ENCODE data around the gene PRDX2. TPM values are rescaled to one million over a fixed set of nuclear protein-coding genes. Genes with fewer than 3 reads are reported as not detected.

Gene PRDX2
- total and polyA plus RNA-seq, 2 donors (not counting 3 experiments of a cell fraction or from before 2014, with no cell fraction given): 247 to 492 TPM

DNA sequence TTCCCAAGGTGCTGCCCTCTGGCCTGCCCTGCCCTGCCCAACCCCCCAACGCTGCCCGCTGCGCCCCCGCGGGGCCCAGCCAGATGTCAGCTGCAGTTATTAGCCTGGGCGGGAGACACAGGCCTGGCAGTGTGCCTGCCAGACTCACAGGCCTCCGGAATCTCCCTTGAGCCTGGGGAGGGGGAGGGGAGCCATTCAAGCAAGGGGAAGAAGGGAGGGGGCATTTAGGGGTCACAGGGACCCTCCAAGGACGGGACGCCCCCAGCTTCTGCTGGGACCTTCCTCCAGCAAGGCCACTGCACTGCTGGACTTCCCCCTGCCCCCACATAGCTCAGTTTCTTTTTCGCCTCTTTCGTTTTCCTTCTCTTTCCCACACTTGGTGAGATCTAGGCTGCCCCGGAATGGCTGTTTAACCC is 12.9 kb downstream of the PRDX2 start:
- peak; percentile 82 for DNase-seq (ENCODE audit: low read depth, low spot score)
- intact Hi-C loops (cut with micrococcal nuclease): loop anchor here (10.0 kb wide), 1 partner anchor 146 kb away; the partner anchor contains the start of genes CALR and FARSA

More for the DNA sequence above, 12.9 kb downstream of the PRDX2 start:
- dilution Hi-C loops (cut with MboI; ENCODE audit: extremely low pct_ligation_motif_present, low sequenced_read_pairs): no loop called here
- H3K27ac ChIP-seq (ENCODE audit: insufficient read depth, low read depth, low read length): peak overlapping the region; percentile 65
- no peak overlapping the region for H3K4me3 ChIP-seq (replicated peaks in 1 of 3; ENCODE audit: insufficient read depth in 1 of 3, low read depth in 1 of 3, low read length in 3 of 3)
- POLR2A ChIA-PET: interaction anchor here (1.1 to 1.4 kb wide), 2 partner anchors 11 to 28 kb away, joined by 3 to 4 read pairs; no protein-coding TSS in a partner anchor
- no peaks in the 10 kb centered on the region for H3K9me1 ChIP-seq (replicated peaks; ENCODE audit: control insufficient read depth, extremely low read depth, insufficient read depth, low read length)
- peak overlapping the region; percentile 12 for H2AFZ ChIP-seq (ENCODE audit: low read depth, low read length)
- no peaks in the 10 kb centered on the region for H3K27me3 ChIP-seq (ENCODE audit: control insufficient read depth in 2 of 2, insufficient read depth in 2 of 2, low read length in 2 of 2)
- H3K9ac ChIP-seq (replicated peaks; ENCODE audit: extremely low read depth, insufficient read depth, low read length): peak overlapping the region; percentile 66
- FAIRE-seq: peak; percentile 38
- no peaks in the 10 kb centered on the region for H3K36me3 ChIP-seq (ENCODE audit: control insufficient read depth in 2 of 2, extremely low read depth in 1 of 2, insufficient read depth in 2 of 2, low read length in 2 of 2)
- H3K9me3 ChIP-seq (replicated peaks; ENCODE audit: control insufficient read depth, insufficient read depth, low read length): no peaks in the 10 kb centered on the region
- TF ChIP-seq, protein P1, sequence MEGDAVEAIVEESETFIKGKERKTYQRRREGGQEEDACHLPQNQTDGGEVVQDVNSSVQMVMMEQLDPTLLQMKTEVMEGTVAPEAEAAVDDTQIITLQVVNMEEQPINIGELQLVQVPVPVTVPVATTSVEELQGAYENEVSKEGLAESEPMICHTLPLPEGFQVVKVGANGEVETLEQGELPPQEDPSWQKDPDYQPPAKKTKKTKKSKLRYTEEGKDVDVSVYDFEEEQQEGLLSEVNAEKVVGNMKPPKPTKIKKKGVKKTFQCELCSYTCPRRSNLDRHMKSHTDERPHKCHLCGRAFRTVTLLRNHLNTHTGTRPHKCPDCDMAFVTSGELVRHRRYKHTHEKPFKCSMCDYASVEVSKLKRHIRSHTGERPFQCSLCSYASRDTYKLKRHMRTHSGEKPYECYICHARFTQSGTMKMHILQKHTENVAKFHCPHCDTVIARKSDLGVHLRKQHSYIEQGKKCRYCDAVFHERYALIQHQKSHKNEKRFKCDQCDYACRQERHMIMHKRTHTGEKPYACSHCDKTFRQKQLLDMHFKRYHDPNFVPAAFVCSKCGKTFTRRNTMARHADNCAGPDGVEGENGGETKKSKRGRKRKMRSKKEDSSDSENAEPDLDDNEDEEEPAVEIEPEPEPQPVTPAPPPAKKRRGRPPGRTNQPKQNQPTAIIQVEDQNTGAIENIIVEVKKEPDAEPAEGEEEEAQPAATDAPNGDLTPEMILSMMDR (IDR thresholded peaks at IDR 0.05; ENCODE audit: extremely low read depth in 1 of 2, insufficient read depth in 1 of 2, low read depth in 1 of 2, low read length in 2 of 2): peak in 1 of 2 donors; percentile 1
- TF ChIP-seq POLR2A (IDR thresholded peaks at IDR 0.05; ENCODE audit: low read depth, low read length) (no peak), POLR2AphosphoS5 (IDR thresholded peaks at IDR 0.05; ENCODE audit: insufficient read depth, low read depth, low read length) (peak; percentile 63)
- peak overlapping the region; percentile 31 for H3K4me2 ChIP-seq (ENCODE audit: insufficient read depth, low read length)
- no TSS peak for BruUV-seq (replicated peaks)
- H4K20me1 ChIP-seq (replicated peaks; ENCODE audit: control insufficient read depth, extremely low read depth, insufficient read depth, low read length): no peaks in the 10 kb centered on the region
- H3K4me1 ChIP-seq (ENCODE audit: control insufficient read depth, extremely low read depth, insufficient read depth, low read length): peaks cover 30% of the 10 kb centered on the region
- CTCF ChIA-PET: interaction anchor here (0.9 to 4.7 kb wide), 5 partner anchors 11 to 28 kb away, joined by 3 to 48 read pairs (median 7); no protein-coding TSS in a partner anchor
- peaks cover 14% of the 10 kb centered on the region for H3K79me2 ChIP-seq (ENCODE audit: control insufficient read depth, insufficient read depth, low read length)

All from endothelial cell of umbilical vein (primary cell).